ENCODE measurements around the gene TRAF3IP3. TPM values are rescaled to one million over a fixed set of nuclear protein-coding genes. Genes with fewer than 3 reads are reported as not detected.

TRAF3IP3 gene
- total and polyA plus RNA-seq, 2 of the 13 experiments (the other 11 are each of a cell fraction or from before 2014, with no cell fraction given), result not detected

DNA sequence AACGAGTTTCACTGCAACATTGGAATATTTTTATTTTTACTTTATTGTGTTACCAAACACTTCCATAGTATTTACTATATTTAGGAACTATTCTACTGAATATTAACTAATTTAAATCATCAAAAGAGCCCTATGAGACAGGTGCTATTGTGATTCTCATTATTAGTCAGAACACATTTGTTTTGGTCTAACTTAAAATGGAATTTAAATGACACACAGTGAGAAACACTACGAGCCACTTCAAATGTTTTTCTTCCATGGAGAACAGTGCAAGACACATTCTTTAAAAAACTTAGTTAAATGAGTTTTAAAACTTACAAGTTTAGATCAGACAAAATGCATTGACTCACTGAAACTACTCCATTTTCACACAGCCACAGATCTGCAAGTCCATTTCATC lies 6.6 kb upstream of the TRAF3IP3 start:
- in situ Hi-C loops (cut with HindIII; ENCODE audit: extremely low pct_ligation_motif_present, low pct_unique_long_range_greater_than_20kb) (no loop called here), intact Hi-C loops (cut with micrococcal nuclease; ENCODE audit: unreplicated experiment) (loop anchor here (5.0 kb wide), 2 partner anchors 73 to 172 kb away; no protein-coding TSS in a partner anchor)
- Histone ChIP-seq H3K79me2 (ENCODE audit: insufficient read depth, low read length) (no peaks in the 10 kb centered on the region), H3K36me3 (replicated peaks in 1 of 2; ENCODE audit: control insufficient read depth in 1 of 2, insufficient read depth in 2 of 2, low read length in 2 of 2) (no peaks in the 10 kb centered on the region), H3K27me3 (ENCODE audit: control insufficient read depth in 1 of 2, insufficient read depth in 2 of 2, low read length in 2 of 2) (no peaks in the 10 kb centered on the region; a peak in 1 of 5 replicates), H2AFZ (ENCODE audit: low read length) (no peak overlapping the region), H3K9ac (ENCODE audit: insufficient read depth, low read depth, low read length) (no peak overlapping the region), H3K4me1 (ENCODE audit: insufficient read depth, low read length) (peaks cover 9% of the 10 kb centered on the region), H3K27ac (ENCODE audit: extremely low read length, insufficient read depth, low read length) (no peak overlapping the region), H4K20me1 (ENCODE audit: insufficient read depth, low read length) (no peaks in the 10 kb centered on the region), H3K4me2 (ENCODE audit: low read depth, low read length) (no peak overlapping the region), H3K9me3 (ENCODE audit: low read length) (no peaks in the 10 kb centered on the region), H3K4me3 (replicated peaks in 1 of 3; ENCODE audit: insufficient read depth in 1 of 3, low read depth in 2 of 3, low read length in 3 of 3) (no peak overlapping the region)
- BruUV-seq (replicated peaks), result no TSS peak
- FAIRE-seq, result no peak
- ChIA-PET CTCF (ENCODE audit: low intra/inter-chr PET ratio, low total read pairs) (no interaction called here), POLR2A (no interaction called here)
- TF ChIP-seq ZBTB21 (CRISPR knock-in tag; IDR thresholded peaks at IDR 0.05), result no peak
- TF ChIP-seq NR1H2 (CRISPR knock-in tag; IDR thresholded peaks at IDR 0.05; ENCODE audit: borderline replicate concordance, low read depth), result no peak
- TF ChIP-seq ZMYM3 (CRISPR knock-in tag; IDR thresholded peaks at IDR 0.05), result no peak
- no peak for TF ChIP-seq KDM2A (CRISPR knock-in tag; IDR thresholded peaks at IDR 0.05; ENCODE audit: borderline replicate concordance, low read depth)
- no peak for TF ChIP-seq ZMAT3 (CRISPR knock-in tag; conservative IDR thresholded peaks at IDR 0.05)
- TF ChIP-seq ZNF414 (CRISPR knock-in tag; IDR thresholded peaks at IDR 0.05), result no peak
- no peak for TF ChIP-seq TEAD2 (CRISPR knock-in tag; IDR thresholded peaks at IDR 0.05)
- no peak for DNase-seq (ENCODE audit: low spot score)
- WGBS (ENCODE audit: low lambda C conversion rate), result 0% methylated on average over 2 of the region's 2 CpGs
- ATAC-seq, result no peak

DNA sequence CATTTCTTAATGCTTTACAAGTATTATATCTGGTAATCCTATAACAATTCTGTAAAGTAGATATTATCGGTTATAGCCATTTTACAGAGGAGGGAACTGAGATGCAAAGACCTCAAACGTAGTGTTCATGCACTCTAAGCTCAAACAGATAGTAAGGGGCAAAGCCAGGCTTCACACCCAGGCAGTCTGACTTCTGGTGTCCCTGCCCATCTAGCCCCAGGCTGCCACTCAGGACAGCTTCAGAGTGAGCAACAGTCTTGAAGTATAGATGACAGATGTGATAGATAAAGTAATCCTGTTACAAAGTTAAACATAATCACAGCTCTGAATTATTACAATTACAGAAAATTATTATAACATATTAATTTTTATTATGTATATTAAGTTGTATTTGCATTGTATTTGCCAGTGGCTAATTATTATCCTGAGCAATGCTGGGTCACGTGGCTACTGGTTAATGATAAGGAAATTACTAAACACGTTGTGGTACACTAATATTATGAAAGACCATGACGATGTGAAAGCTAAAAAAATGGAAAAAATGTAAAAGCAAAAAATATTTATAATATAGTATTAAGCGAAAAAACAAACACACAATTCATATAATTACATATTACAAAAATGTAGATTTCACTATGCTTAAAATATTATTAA lies 6.1 kb upstream of the TRAF3IP3 start:
- CTCF ChIA-PET (ENCODE audit: low intra/inter-chr PET ratio, low total read pairs), result no interaction called here
- no TSS peak for BruUV-seq (replicated peaks)
- TF ChIP-seq PHF8 (CRISPR knock-in tag; IDR thresholded peaks at IDR 0.05), result no peak
- TF ChIP-seq ZNF530 (CRISPR knock-in tag; IDR thresholded peaks at IDR 0.05; ENCODE audit: low read depth), result no peak
- TF ChIP-seq MAFG (CRISPR knock-in tag; IDR thresholded peaks at IDR 0.05), result no peak
- no peak for TF ChIP-seq ZNF362 (CRISPR knock-in tag; IDR thresholded peaks at IDR 0.05; ENCODE audit: borderline replicate concordance)
- TF ChIP-seq TERF1 (CRISPR knock-in tag; IDR thresholded peaks at IDR 0.05), result no peak
- TF ChIP-seq PAWR (CRISPR knock-in tag; IDR thresholded peaks at IDR 0.05; ENCODE audit: borderline replicate concordance), result no peak
- TF ChIP-seq SOX6 (IDR thresholded peaks at IDR 0.05), result no peak
- no peak for TF ChIP-seq SOX6 (CRISPR knock-in tag; IDR thresholded peaks at IDR 0.05)

More for the DNA sequence above, 6.1 kb upstream of the TRAF3IP3 start:
- Histone ChIP-seq H3K4me1 (ENCODE audit: insufficient read depth, low read length) (peaks cover 9% of the 10 kb centered on the region), H3K36me3 (replicated peaks in 1 of 2; ENCODE audit: control insufficient read depth in 1 of 2, insufficient read depth in 2 of 2, low read length in 2 of 2) (no peaks in the 10 kb centered on the region), H3K9me3 (ENCODE audit: low read length) (no peaks in the 10 kb centered on the region), H3K27me3 (ENCODE audit: control insufficient read depth in 1 of 2, insufficient read depth in 2 of 2, low read length in 2 of 2) (no peaks in the 10 kb centered on the region; a peak in 1 of 5 replicates), H4K20me1 (ENCODE audit: insufficient read depth, low read length) (no peaks in the 10 kb centered on the region), H3K4me3 (replicated peaks in 1 of 3; ENCODE audit: insufficient read depth in 1 of 3, low read depth in 2 of 3, low read length in 3 of 3) (no peak overlapping the region), H2AFZ (ENCODE audit: low read length) (no peak overlapping the region), H3K79me2 (ENCODE audit: insufficient read depth, low read length) (no peaks in the 10 kb centered on the region), H3K27ac (ENCODE audit: extremely low read length, insufficient read depth, low read length) (no peak overlapping the region), H3K9ac (ENCODE audit: insufficient read depth, low read depth, low read length) (no peak overlapping the region), H3K4me2 (ENCODE audit: low read depth, low read length) (no peak overlapping the region)
- FAIRE-seq, result no peak
- no peak for ATAC-seq
- DNase-seq (ENCODE audit: low spot score), result no peak
- in situ Hi-C loops (cut with HindIII; ENCODE audit: extremely low pct_ligation_motif_present, low pct_unique_long_range_greater_than_20kb) (no loop called here), intact Hi-C loops (cut with micrococcal nuclease; ENCODE audit: unreplicated experiment) (loop anchor here (2.0 to 5.0 kb wide), 3 partner anchors 31 to 172 kb away; no protein-coding TSS in a partner anchor)
- 2% methylated on average over 6 of the region's 6 CpGs for WGBS (ENCODE audit: low lambda C conversion rate)
- POLR2A ChIA-PET, result no interaction called here

Measured in HepG2 (cell line).